ENCODE results near the gene TXNDC5.

Gene TXNDC5

GRCh38 chr6:7910654-7911344 is at the start of gene TXNDC5:
Gene TXNDC5, minus strand, starts transcription at chr6:7910788. Its CDS starts 12 bp downstream, at chr6:7910776.
- no peak for DNase-seq (ENCODE audit: low read depth)

DNA sequence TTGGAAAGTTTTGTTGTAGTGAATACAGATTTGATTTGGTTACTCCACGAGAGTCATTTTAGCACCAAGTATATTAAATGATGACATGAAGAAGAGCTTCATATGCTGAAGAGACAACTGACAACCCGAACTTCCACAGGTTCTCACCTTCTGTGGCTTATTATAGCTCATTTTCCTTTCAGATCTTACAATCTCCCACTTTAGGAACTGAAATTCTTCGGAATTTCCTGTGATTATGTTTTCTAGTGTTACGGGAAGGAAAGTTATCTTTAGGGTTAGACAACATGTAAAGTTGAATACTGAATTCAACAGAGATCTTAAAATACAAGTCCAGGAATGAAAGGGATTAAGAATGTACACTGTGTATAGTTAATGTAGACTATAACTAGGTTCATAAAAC is 49.6 kb upstream of the TXNDC5 start:
- DNase-seq (ENCODE audit: low read depth): no peak

DNA sequence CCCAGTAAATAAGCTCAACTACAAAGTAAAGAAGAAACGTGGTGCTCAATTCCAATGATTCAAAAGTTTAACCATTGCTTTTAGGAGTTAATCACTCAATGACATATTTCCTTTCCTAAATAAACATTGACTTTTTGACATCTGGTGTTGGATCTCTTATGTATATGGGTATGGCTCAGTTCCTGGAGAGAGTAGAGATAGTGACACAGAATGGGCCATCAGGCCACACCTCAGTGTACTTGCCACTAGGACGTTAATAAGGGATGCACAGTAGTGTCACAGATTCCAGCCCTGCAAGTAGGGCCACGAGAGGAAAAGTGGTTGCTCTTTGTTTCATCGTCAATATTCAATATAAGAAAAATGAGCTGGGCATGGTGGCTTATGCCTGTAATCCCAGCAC is 48.9 kb upstream of the TXNDC5 start:
- no peak for DNase-seq (ENCODE audit: low read depth)

DNA sequence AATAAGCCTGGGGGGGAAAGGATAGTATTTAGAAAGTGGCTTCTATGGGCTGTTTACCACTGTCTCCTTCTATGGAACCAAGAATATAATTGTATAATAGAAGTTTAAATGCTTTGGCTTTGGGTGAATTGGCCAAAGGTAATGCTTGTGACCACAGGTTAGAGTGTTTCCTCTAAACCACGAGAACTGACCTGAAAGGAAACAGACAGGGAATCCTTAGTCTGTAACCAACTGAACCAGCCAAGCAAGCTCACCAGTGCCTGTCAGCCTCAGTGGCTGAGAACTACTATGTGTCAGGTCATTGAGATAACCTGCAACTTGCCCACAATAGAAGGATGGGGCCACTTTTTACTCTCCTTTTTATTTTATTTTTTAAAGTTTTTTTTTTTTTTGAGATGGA is 47.9 kb upstream of the TXNDC5 start:
- DNase-seq (ENCODE audit: low read depth): no peak

DNA sequence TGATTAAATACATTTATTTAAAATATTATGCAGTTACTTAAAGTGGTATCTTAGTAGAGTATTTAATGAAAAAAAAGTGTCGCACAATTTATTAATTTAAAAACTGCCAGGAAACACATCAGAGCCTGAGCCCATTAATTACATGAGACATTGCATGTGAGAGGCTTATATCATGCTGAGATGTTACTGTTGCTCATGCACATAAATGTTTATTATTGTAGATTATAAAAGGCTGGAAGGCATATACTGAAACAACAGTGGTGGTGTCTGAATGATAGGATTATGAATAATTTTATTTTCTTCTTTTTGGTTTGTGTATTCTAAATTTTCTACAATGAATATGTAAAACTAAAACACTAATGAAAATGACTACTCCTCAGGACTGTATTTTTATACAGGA is 45.7 kb upstream of the TXNDC5 start:
- DNase-seq (ENCODE audit: low read depth): no peak

DNA sequence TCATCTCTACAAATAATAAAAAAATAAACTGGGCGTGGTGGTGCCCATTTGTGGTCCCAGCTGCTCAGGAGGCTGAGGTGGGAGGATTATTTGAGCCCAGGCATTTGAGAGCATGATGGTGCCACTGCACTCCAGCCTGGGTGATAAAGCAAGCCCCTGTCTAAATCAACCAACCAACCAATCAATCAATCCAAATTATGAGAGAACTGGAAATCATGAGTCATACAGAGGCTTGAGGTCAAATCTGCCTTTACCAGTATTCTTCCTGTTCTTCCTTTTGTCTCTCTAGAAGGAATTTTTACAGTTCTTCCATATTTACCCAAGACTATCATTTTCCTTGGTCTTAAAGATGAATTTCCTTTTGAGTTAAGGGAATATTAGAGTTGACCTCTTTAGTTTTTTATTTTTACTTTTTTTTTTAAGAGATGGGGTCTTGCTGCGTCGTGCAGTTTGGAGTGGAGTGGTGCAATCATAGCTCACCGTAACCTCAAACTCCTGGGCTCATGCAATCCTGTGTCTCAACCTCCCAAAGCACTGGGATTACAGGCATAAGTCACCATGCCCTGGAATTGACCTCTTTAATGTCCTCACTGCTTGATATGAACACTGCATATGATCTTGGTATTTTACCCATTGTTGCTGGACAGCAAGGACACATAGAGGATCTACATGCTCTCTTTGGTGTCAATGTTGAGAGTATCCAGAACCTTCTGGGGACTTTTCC is 44.1 kb upstream of the TXNDC5 start:
- no peak for DNase-seq (ENCODE audit: low read depth)

GRCh38 chr6:7953753-7954152 is 43.2 kb upstream of the TXNDC5 start:
- no peak for DNase-seq (ENCODE audit: low read depth)

GRCh38 chr6:7939864-7940228 is 29.3 kb upstream of the TXNDC5 start:
- DNase-seq (ENCODE audit: low read depth): no peak

GRCh38 chr6:7939184-7939863 is 28.7 kb upstream of the TXNDC5 start:
- no peak for DNase-seq (ENCODE audit: low read depth)

- DNase-seq (ENCODE audit: low read depth): no peak
Observed at GRCh38 chr6:7938562-7939183, 28.1 kb upstream of the TXNDC5 start.

- DNase-seq (ENCODE audit: low read depth): no peak
Observed at GRCh38 chr6:7933794-7934193, 23.2 kb upstream of the TXNDC5 start.

DNA sequence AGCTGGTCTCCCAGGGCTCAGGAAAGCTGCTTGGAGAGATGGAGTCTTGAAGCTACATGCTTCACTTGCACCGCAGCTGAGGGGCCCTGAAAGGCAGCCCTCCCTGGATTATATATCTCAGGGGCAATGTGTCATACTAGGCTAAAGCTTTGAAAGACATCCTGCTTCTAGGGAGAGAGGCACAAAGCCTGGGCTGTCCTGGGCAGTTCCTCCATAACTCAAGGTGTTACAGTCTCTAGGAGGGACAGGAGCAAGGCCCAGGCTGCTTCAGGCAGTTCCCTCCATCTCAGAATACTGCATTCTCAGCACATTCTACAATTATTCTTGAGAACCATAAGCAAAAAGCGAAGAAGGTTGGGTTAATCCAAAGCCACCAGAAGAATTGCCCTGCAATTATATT is 22.0 kb upstream of the TXNDC5 start:
- no peak for DNase-seq (ENCODE audit: low read depth)

GRCh38 chr6:7924867-7925266 is 14.3 kb upstream of the TXNDC5 start:
- DNase-seq (ENCODE audit: low read depth): no peak

GRCh38 chr6:7922596-7922995 is 12.0 kb upstream of the TXNDC5 start:
- DNase-seq (ENCODE audit: low read depth): no peak

GRCh38 chr6:7921632-7922092 is 11.1 kb upstream of the TXNDC5 start:
- no peak for DNase-seq (ENCODE audit: low read depth)

DNA sequence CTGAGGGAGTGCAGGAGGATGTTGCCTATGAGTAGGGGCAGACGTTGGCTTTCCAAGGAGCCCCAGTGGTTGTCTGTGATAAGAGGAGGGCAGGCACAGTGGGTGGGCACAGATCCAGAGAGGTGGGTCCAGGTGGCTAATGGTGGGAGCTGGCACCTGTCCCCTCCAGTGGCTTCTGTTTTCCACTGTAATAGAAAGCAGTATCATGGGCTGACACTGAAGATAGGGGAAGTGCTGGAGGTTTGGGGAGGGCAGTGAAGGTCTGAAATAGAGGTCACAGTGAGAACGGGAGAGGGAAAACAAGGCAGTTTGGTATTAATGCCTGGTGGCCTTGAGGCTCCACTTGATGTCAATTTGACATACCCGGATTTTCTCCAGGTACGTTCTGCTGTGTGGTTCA is 10.5 kb upstream of the TXNDC5 start:
- no peak for DNase-seq (ENCODE audit: low read depth)

- DNase-seq (ENCODE audit: low read depth): no peak
Observed at GRCh38 chr6:7920425-7920824, 9.8 kb upstream of the TXNDC5 start.

- DNase-seq (ENCODE audit: low read depth): no peak
Observed at GRCh38 chr6:7919871-7920270, 9.3 kb upstream of the TXNDC5 start.

DNA sequence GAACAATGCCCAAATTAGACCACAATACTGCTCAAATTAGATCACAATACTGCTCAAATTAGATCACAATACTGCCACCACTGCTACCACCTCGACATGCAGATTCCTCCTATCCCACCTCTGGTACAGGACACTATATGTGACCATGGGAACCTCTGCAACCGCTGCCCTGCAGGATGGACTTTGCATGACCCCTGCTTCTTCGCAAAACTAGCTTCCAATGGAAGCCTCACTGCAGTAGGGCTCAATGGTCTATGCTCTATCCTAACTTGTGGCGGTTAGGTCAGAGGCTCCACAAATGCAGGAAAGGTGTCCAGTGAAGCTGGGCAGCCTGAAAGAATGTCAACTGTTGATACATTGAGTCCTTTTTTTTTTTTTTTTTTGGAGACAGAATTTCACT is 7.8 kb upstream of the TXNDC5 start:
- DNase-seq (ENCODE audit: low read depth): no peak

DNA sequence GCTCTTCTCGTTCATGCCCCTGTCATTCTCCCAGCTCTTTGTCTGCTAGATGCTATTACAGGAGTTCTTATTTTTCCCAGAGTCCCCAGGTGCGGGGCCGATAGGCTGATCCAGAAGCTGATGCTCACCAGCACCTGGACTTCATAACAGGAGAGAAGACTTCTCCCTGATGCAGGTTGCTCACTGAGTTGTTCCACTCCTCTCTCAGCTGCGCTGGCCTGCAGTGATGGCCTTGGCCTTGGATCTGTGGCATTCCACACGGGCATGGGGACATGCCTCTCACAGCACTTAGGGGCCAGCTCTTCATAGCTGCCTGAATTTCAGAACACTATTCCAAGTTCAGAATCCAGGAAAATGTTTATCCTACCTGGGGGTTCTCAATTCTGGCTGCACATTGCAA is 7.1 kb upstream of the TXNDC5 start:
- no peak for DNase-seq (ENCODE audit: low read depth)

DNA sequence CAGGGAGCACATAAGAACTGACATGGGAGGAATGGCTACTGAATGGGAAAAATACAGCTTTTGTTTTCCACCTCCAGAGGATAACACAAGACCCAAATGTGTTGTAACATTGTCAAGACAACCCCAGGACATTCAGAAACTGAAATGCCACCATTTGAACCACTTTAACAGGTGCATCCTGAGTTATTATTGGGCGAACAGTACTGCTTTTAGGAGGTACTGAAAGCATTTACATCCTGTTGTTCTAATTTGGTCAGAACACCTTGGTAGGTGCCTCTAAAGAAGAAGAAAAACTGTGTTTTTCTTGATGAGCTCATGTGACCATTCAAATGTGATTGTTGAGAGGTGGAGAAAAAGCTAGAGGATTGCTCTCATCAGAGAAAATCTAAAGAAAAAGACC is 6.4 kb upstream of the TXNDC5 start:
- DNase-seq (ENCODE audit: low read depth): no peak

DNA sequence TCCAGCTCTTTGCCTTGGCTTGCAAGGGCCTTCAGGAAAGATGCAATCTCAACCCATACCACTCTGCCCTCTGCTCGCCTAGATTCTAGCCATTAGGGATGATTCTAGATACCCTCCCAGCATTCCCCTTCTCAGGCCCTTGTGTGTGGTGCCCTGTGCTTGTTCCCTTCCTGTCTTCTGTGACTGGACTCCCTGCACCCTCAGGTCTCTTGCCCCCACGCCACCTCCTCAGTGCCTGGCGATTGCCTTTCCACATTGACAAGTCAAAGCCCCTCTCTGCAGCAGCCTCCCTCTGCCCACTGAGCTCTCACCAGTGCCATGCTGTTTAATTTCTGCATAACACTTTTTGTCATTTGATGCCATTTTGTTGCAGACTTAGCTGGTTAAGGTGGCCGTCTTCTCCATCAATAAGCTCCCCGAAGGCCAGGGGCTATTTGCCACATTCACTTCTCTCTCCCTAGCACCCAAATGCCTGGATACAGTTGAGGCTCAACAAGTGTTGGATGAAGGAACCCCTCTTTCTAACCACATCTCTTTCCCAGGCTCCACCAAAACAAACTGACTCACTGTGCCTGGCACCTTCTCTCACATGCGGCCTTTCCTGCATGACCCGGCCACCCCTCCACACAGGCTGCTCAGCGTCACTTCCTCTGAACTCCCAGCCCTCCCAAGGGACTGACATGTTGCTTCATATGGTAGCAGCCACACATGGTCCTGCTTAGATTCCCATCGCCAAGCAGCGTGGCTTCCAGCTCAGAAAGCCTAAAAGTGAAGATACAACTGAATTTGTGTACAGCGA is 4.6 kb upstream of the TXNDC5 start:
- no peak for DNase-seq (ENCODE audit: low read depth)
